Left forelimb (tissue), 1 donor: Measurements from ENCODE around the gene NRL.

Source experiments
- DNase-seq: peaks from one replicate; pipeline ENCODE4 v3.0.0-alpha.2; 2018; ENCODE audit warnings: low spot score

The NRL gene

GRCh38 chr14:24144451-24144850, 29.7 kb upstream of the NRL start:
- no peak for DNase-seq

GRCh38 chr14:24143511-24143910, 28.8 kb upstream of the NRL start:
- DNase-seq, result no peak

DNA sequence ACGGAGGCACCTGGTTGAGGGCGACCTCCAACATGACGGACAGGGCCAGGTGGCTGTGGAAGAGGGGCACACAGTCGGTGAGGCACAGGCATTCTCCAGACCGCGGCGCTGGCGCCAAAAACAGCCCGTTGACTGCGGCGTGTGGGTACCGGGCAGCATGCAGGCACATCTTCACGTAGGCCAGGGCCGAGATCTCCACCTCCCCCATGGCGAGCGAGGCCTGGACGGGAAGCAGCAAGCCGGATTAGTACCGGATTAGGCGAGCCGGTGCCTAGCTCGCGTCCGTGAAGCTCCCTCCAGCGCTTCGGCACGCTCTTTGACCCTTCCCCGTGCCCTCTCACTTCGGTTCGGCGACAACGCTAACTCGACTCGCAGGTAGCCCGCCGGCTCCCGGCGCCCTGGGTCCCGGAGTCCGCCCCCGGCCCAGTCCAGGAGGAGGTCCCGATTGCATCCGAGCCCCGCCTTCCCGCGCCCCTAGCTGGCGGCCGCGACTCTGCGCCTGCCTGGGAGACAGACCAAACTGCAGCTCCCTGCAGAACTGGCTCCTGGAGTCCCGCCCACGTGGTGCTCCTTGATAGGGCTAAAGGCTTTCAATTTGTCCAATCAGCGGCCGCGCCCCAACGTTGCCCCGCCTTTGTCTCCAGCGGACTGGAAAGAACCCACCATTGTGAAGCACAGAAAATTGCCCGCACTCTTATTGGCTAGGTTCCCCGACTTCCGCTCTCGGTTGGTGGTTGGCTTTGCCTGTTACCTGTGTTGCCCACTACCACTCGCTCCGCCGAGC, 26.5 kb upstream of the NRL start, which contains the start of gene EMC9:
TSS of gene EMC9 (minus strand) at position 495 of the 784 bp plus-strand sequence. CDS start at position 208, 287 bp downstream.
- peak; percentile 100 for DNase-seq

DNA sequence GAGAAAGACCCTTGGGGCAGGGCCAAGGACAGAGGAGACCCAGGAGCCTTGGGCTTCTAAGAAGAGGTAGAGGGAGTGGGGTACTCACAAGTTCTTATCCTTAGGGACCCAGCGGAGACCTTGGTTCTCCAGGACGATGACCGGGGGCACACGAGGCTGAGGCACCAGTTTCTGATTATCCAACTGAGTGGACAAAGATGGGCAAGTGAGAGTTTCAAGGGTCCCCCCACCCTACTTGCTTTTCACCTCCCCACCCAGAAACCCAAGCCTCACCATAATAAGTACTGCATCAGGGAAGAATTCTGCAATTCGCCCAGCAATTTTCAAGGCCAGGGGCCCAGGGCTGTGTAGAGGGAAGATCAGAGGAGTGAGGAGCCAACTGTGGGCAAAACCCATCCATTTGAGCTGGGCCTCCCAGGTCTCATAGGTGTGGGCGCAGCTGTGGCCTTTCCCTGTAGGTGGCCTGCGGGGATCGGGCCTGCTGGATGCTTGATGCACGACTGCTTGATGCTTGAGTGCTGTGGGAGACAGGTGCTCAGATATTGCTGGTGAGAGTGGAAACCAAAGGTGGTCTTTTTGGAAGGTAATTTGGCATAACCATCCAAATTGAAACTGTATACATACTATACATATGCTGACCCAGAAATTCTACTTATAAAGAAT, 24.7 kb upstream of the NRL start:
- DNase-seq, result no peak

- no peak for DNase-seq
Measured at GRCh38 chr14:24138396-24139271, 23.9 kb upstream of the NRL start.

DNA sequence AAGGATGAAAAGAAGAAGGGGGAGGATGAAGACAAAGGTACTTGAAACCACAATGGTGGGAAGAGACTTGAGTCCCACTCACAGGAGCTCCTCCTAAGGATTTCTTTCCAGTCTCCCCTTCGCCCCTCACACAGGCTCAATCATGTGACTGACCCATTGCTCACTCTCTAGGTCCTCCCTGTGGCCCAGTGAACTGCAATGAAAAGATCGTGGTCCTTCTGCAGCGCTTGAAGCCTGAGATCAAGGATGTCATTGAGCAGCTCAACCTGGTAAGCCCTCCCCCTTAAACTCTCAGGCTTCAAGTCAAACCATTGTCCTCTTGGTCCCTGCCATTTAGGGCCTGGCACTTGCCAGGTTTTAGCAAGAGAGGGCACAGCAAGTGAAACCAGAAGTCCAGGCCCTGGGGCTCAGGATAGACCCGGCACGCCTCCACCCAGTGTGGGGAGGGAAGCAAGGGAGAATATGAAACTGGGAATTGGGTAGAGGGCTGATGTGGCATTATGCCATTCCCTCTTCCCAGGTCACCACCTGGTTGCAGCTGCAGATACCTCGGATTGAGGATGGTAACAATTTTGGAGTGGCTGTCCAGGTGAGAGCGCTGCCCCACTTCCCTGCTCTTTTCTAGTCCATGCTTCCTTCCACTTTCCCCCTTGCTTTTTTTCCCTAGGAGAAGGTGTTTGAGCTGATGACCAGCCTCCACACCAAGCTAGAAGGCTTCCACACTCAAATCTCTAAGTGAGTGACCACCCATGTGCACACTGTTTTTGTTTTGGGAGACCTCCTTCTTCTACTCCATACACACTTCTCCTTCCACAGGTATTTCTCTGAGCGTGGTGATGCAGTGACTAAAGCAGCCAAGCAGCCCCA, 23.0 kb upstream of the NRL start:
- DNase-seq, result no peak

GRCh38 chr14:24136684-24137528, 22.2 kb upstream of the NRL start:
- no peak for DNase-seq

- DNase-seq, result peak; percentile 93
Measured at GRCh38 chr14:24135834-24136683, 21.3 kb upstream of the NRL start, which contains the start of gene PSME1. Gene PSME1 (plus strand): TSS chr14:24136194. CDS start chr14:24136263, 69 bp downstream.

GRCh38 chr14:24135584-24135833, 20.8 kb upstream of the NRL start:
- DNase-seq, result no peak

DNA sequence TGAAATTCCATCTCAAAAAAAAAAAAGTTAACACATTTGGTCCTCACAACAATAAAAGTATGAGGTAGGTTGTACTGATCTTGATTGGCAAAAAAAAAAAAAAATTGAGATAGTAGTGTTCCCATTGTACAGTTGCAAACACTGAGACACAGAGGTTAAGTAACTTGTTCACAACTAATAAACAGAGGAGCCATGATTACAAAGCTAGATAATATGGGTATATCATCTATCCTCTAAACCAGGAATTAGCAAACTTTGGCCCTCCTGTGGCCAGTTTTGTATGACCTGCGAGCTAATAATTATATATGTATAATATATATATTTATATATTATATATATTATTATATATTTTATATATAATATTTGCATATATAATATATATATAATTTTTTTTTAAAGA, 19.0 kb upstream of the NRL start:
- DNase-seq, result no peak

- no peak for DNase-seq
Measured at GRCh38 chr14:24132976-24133375, 18.2 kb upstream of the NRL start.

DNA sequence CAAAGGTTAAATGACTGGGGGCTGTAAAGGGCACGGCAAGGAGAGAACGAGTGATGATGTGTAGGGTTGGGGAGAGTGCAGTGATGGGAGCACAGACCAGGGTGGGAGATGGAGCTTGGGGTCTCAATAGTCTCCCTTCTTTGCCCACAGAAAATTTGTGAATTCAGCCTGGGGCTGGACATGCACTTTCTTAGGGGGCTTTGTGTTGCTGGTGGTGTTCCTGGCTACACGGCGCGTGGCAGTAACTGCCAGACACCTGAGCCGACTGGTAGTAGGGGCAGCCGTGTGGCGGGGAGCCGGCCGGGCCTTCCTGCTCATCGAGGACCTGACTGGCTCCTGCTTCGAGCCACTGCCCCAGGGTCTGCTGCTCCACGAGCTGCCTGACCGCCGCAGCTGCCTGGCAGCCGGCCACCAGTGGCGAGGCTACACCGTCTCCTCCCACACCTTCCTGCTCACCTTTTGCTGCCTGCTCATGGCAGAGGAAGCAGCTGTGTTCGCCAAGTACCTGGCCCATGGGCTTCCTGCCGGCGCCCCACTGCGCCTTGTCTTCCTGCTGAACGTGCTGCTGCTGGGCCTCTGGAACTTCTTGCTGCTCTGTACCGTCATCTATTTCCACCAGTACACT, 17.4 kb upstream of the NRL start:
- no peak for DNase-seq

DNA sequence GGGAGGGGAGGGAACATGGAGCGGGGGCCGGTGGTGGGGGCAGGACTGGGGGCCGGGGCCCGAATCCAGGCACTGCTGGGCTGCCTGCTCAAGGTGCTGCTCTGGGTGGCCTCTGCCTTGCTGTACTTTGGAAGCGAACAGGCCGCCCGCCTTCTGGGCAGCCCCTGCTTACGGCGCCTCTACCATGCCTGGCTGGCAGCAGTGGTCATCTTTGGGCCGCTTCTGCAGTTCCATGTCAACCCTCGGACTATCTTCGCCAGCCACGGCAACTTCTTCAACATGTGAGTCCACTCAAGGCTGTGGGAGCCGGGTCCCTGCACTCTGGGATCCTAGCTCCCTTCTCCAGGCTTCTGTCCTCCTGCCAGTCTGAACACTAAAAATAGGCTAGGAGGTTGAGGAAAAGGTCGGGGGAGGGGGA, 16.8 kb upstream of the NRL start:
- peak; percentile 60 for DNase-seq

DNA sequence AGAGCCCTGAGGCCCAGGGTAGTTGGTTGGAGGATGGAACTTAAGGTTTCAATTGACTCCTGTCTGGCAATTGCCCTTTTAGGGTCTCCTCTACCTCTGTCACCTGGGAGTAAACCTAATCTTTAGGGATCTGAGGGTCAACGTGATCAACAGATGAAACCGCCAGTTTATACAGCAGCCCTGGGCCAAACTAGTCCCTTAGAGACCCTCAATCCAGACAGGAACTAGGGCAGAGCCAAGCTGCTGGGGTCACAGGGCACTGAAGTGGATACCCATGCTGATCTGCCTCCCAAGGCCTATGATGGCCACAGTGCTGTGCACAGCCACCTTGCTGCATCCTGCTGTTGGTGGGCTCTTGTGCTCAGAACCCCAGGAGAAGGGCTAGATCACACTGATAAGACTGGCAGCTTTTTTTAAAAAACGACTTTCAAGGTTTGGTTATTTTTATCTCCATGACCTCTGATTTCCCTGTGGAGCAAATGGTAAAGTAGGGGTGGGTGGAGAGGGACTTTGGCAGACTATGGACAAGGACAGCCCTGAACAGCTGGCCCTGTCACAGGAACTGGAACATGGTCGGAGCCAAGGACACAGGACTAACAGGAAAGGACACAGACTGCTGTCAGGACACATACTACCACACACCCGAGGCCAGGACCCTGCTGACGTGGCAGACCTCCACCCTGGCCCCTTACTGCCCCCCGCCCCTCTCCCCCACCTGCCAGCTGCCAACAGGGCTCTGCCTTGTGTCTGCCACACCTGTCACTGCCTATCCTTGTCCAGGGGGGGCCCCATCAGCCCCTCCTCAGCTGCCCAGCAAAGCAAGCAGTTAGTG, 16.2 kb upstream of the NRL start:
- peak; percentile 81 for DNase-seq

DNA sequence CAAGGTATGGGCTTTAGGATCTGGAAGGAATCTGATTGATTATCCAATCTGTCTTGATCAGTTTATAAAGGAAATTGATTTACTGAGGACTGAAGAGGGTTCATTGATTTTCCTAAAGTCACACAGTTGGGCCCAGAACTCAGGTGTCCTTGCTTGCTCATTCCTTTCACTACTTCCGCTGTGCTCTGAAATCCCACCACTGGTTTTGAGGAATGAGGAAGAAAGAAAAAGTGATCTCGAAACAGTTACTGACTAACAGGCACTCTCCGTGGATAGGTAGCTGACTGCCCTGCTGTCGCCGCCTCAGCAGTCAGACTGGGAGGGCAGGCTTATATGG, 15.6 kb upstream of the NRL start, which contains the start of gene FITM1:
TSS of gene FITM1 (plus strand) at position 280 of the 337 bp plus-strand sequence. CDS start 905 bp downstream, outside the sequence.
- DNase-seq, result peak; percentile 31

GRCh38 chr14:24129410-24129998, 14.8 kb upstream of the NRL start:
- DNase-seq, result no peak

- no peak for DNase-seq
Measured at GRCh38 chr14:24127673-24128072, 12.9 kb upstream of the NRL start.

GRCh38 chr14:24126939-24127338, 12.2 kb upstream of the NRL start:
- DNase-seq, result no peak
